Mucosa of rectum (tissue), 2 donors: Measurements from ENCODE around the gene SLC46A1.

ENCODE experiments used
- H3K27ac ChIP-seq, 2 donors: one replicate each; pipeline ENCODE4 v1.7.0; 2013; ENCODE audit warnings: inconsistent platforms in 2 of 2, low read depth in 2 of 2, low read length in 2 of 2
- H3K27me3 ChIP-seq, 2 donors: one replicate each; pipeline ENCODE4 v1.7.0; 2013; ENCODE audit warnings: low read length in 2 of 2; ENCODE audit not compliant: control insufficient read depth in 2 of 2, insufficient read depth in 2 of 2
- H3K36me3 ChIP-seq, 2 donors: one replicate each; pipeline ENCODE4 v1.7.0; 2013; ENCODE audit warnings: low read length in 2 of 2; ENCODE audit not compliant: control insufficient read depth in 2 of 2, insufficient read depth in 2 of 2
- H3K4me1 ChIP-seq, 2 donors: one replicate each; pipeline ENCODE4 v1.7.0; 2013; ENCODE audit warnings: low read length in 2 of 2, mild to moderate bottlenecking in 1 of 2; ENCODE audit not compliant: control insufficient read depth in 2 of 2, insufficient read depth in 2 of 2
- H3K4me3 ChIP-seq, 2 donors: one replicate each; pipeline ENCODE4 v1.7.0; 2013; ENCODE audit warnings: low read length in 2 of 2
- H3K9ac ChIP-seq, 2 donors: one replicate each; pipeline ENCODE4 v1.7.0; 2013; ENCODE audit warnings: low read length in 2 of 2, low read depth in 1 of 2, mild to moderate bottlenecking in 1 of 2
- H3K9me3 ChIP-seq, 2 donors: one replicate each; pipeline ENCODE4 v1.7.0; 2013; ENCODE audit warnings: low read length in 2 of 2; ENCODE audit not compliant: control insufficient read depth in 2 of 2
- donor health status: healthy.
- donor health status: Normal muscosa, but diverticular disease.

The SLC46A1 gene

GRCh38 chr17:28404812-28405570 is 1.0 kb downstream of the SLC46A1 start:
- peak overlapping the region; percentile 47 to 55 for H3K9ac ChIP-seq
- H3K27ac ChIP-seq = no peak overlapping the region
- H3K4me1 ChIP-seq = peaks cover 9 to 35% of the 10 kb centered on the region in 2 donors
- no peaks in the 10 kb centered on the region for H3K27me3 ChIP-seq
- no peaks in the 10 kb centered on the region for H3K9me3 ChIP-seq
- H3K4me3 ChIP-seq = peak overlapping the region; percentile 76 to 77
- peaks cover 6 to 8% of the 10 kb centered on the region in 2 donors for H3K36me3 ChIP-seq

GRCh38 chr17:28404461-28404811 is 1.6 kb downstream of the SLC46A1 start:
- no peak overlapping the region for H3K27ac ChIP-seq
- no peak overlapping the region for H3K9ac ChIP-seq
- H3K36me3 ChIP-seq = peaks cover 7 to 8% of the 10 kb centered on the region in 2 donors
- no peak overlapping the region for H3K4me3 ChIP-seq
- no peaks in the 10 kb centered on the region for H3K27me3 ChIP-seq
- no peaks in the 10 kb centered on the region for H3K9me3 ChIP-seq
- peaks cover 9 to 35% of the 10 kb centered on the region in 2 donors for H3K4me1 ChIP-seq

DNA sequence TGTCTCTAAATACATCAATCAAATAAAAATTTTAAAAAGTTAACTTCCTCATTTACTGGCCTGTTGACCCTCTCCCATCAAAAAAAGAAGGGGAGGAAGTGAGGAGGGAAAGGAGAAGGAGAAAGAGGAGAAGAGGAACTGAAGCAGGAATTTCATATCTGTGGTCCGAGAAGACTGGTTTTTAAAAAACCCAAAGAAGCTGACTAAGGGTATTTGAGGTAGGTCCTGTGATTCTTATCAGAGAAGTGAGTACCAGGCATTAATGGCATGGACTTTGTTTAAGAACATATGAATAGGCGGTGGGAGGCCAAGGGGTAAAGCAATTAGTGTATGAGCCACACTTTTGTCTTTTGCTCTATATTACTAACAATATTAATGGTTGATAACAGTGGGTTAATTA is 2.0 kb downstream of the SLC46A1 start:
- Histone ChIP-seq H3K27ac (no peak overlapping the region), H3K4me3 (no peak overlapping the region), H3K4me1 (peaks cover 9 to 35% of the 10 kb centered on the region in 2 donors), H3K9me3 (no peaks in the 10 kb centered on the region), H3K36me3 (peaks cover 8 to 13% of the 10 kb centered on the region in 2 donors), H3K9ac (no peak overlapping the region), H3K27me3 (no peaks in the 10 kb centered on the region)

DNA sequence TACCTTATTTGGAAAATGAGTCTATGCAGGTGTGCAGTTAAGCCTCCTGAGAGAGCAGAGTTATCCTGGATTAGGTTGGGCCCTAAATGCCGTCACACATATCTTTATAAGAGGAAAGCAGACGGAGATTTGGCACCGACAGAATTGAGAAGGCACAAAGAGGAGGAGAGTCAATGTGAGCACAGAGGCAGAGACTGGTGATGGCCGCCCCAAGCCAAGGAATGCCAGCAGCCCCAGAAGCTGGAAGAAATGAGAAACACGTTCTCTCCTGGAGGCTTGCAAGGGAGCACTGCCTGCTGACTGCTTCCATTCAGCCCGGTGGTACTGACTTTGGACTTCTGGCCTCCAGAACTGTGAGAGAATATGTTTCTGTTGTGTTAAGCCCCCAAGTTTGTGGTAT is 3.2 kb downstream of the SLC46A1 start:
- Histone ChIP-seq H3K4me1 (peaks cover 9 to 30% of the 10 kb centered on the region in 2 donors), H3K9me3 (no peaks in the 10 kb centered on the region), H3K27ac (no peak overlapping the region), H3K27me3 (no peaks in the 10 kb centered on the region), H3K9ac (no peak overlapping the region), H3K4me3 (no peak overlapping the region), H3K36me3 (peaks cover 14 to 17% of the 10 kb centered on the region in 2 donors)

- Histone ChIP-seq H3K4me3 (no peak overlapping the region), H3K36me3 (peaks cover 14 to 22% of the 10 kb centered on the region in 2 donors), H3K9me3 (no peaks in the 10 kb centered on the region), H3K4me1 (peaks cover 9 to 24% of the 10 kb centered on the region in 2 donors), H3K27me3 (no peaks in the 10 kb centered on the region), H3K27ac (no peak overlapping the region), H3K9ac (no peak overlapping the region)
These were observed 3.8 kb downstream of the SLC46A1 start for GRCh38 chr17:28402224-28402630.

GRCh38 chr17:28399808-28400207 is 6.2 kb downstream of the SLC46A1 start:
- H3K9me3 ChIP-seq = no peaks in the 10 kb centered on the region
- H3K4me3 ChIP-seq = no peak overlapping the region
- no peak overlapping the region for H3K27ac ChIP-seq
- H3K4me1 ChIP-seq = peaks cover 0 to 3% of the 10 kb centered on the region in 2 donors
- H3K36me3 ChIP-seq = peaks cover 27 to 28% of the 10 kb centered on the region in 2 donors
- H3K9ac ChIP-seq = no peak overlapping the region
- no peaks in the 10 kb centered on the region for H3K27me3 ChIP-seq

GRCh38 chr17:28398280-28398981 is 7.6 kb downstream of the SLC46A1 start:
- no peaks in the 10 kb centered on the region for H3K4me1 ChIP-seq
- no peaks in the 10 kb centered on the region for H3K9me3 ChIP-seq
- no peak overlapping the region for H3K9ac ChIP-seq
- no peak overlapping the region for H3K4me3 ChIP-seq
- H3K36me3 ChIP-seq = peaks cover 30 to 34% of the 10 kb centered on the region in 2 donors
- no peaks in the 10 kb centered on the region for H3K27me3 ChIP-seq
- H3K27ac ChIP-seq = no peak overlapping the region

DNA sequence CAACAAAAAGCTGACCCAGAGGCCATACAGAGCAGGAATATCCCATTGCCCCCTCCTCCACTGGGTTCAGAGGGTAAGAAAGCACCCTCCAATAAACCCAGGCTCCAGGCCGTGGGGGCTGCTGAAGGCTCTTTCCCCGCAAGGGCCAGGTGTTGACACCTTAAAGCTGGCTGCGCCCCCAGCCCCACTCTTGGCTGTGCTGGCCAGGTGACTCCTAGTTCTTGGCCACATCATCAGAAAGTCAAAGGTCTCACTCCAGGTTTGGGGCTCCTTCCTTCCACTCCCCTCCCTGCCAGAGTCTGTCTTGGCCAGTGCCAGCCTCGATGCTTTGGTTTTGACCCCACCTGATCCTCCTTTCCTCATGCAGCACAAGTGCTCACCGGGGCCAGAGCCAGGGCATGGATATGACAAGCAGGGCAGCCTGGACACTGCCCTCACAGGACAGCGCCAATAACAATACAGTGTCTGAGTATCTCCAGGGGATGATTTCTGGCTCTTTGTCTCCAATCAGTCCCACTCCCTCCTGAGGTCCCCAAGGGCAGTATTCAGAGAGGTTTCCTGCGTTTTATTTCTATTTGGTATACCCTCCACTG is 8.2 kb downstream of the SLC46A1 start:
- no peak overlapping the region for H3K27ac ChIP-seq
- no peaks in the 10 kb centered on the region for H3K4me1 ChIP-seq
- H3K9ac ChIP-seq = no peak overlapping the region

DNA sequence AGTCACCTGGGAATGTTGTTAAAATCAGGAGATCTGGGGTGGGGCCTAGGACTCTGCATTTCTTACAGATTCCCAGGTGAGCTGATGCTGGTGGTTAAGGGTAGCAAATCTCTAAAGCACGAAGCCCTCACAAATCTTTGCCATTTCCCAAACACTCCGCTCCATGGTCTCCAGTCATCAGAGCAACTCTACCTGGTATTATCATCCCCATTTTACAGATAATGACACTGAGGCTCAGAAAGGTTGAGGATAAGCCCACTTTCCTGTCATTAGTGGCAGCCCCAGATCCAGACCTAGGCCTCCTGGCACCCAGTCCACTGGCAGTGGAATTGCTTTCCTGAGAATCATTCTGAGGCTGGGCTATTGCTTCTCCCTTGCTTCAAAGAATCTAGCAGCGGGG is 8.7 kb downstream of the SLC46A1 start:
- Histone ChIP-seq H3K27me3 (no peaks in the 10 kb centered on the region), H3K9ac (no peak overlapping the region), H3K27ac (no peak overlapping the region), H3K9me3 (no peaks in the 10 kb centered on the region), H3K4me1 (no peaks in the 10 kb centered on the region), H3K4me3 (no peak overlapping the region), H3K36me3 (peaks cover 34 to 38% of the 10 kb centered on the region in 2 donors)

More for the DNA sequence above, 8.2 kb downstream of the SLC46A1 start:
- Histone ChIP-seq H3K9me3 (no peaks in the 10 kb centered on the region), H3K27me3 (no peaks in the 10 kb centered on the region), H3K36me3 (peaks cover 30 to 35% of the 10 kb centered on the region in 2 donors), H3K4me3 (no peak overlapping the region)

DNA sequence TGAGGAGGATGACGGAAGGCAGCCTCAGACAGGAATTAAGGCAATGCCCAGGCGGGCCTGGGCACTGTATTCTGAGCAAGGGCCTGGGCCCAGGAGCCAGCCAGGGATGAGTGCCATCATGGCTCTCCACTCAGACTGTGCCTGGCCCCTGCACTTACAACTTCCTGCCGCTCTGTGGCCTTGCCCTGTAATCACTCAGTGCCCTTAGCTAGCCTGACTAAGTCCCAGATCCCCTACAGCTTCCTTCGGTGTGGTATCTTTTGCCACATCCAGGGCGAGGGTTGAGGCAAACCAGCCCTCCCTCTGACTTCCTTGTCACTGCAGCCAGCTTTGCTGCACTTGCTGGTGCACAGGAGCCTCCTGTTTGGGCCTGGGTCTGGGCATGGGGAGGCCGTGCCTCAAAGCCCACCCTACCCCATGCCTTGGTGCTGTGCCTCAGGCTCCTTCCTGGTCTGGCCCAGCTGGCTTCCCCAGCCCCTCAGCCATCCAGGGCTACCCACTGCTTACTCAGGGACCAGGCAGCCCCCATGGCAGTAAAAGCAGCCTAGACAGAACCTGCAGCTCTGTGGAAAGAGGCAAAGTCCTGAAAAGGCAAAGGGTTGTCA is 9.3 kb downstream of the SLC46A1 start:
- Histone ChIP-seq H3K9me3 (no peaks in the 10 kb centered on the region), H3K4me3 (no peak overlapping the region), H3K9ac (no peak overlapping the region), H3K27ac (no peak overlapping the region), H3K4me1 (no peaks in the 10 kb centered on the region), H3K27me3 (no peaks in the 10 kb centered on the region), H3K36me3 (peaks cover 34 to 38% of the 10 kb centered on the region in 2 donors)
